Measurements from ENCODE around the gene KLHL22. TPM values are rescaled to one million over a fixed set of nuclear protein-coding genes. Genes with fewer than 3 reads are reported as not detected.

The KLHL22 gene
- total RNA-seq, 1 donor = 31.1 TPM

DNA sequence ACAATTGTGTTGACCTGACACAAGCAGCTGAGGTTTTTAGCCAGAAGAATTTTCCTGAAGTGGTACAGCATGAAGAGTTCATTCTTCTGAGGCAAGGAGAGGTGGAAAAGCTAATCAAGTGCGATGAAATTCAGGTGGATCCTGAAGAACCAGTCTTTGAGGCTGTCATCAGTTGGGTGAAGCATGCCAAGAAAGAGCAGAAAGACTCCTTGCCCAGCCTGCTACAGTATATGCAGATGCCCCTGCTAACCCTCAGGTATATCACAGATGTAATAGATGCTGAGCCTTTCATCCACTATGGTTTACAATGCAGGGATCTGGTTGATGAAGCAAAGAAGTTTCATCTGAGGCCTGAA, 45.1 kb downstream of the KLHL22 start:
- no peak for DNase-seq (ENCODE audit: low read depth)
- TF ChIP-seq CTCF (IDR thresholded peaks at IDR 0.05; ENCODE audit: insufficient read depth, low read depth, low read length) = no peak
- no peak overlapping the region for H3K4me3 ChIP-seq (ENCODE audit: low read depth, low read length)

- no peak for DNase-seq (ENCODE audit: low read depth)
- TF ChIP-seq CTCF (IDR thresholded peaks at IDR 0.05; ENCODE audit: insufficient read depth, low read depth, low read length) = no peak
- no peak overlapping the region for H3K4me3 ChIP-seq (ENCODE audit: low read depth, low read length)
Measured at GRCh38 chr22:20449819-20450550, 45.6 kb downstream of the KLHL22 start.

DNA sequence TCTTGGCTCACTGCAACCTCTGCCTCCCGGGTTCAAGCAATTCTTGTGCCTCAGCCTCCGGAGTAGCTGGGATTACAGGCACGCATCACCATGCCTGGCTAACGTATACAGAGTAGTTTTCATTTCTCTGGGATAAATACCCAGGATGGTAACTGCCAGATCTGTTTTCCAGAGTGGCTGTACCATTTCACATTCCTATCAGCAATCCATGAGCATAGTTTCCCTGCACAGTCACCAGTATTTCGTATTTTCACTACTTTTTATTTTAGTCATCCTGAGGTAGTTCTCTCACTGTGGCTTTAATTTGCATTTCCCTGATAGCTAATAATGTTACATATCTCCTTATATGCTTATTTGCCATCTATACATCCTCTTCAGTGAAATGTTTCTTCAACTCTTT, 47.0 kb downstream of the KLHL22 start:
- no peak overlapping the region for H3K4me3 ChIP-seq (ENCODE audit: low read depth, low read length)
- DNase-seq (ENCODE audit: low read depth) = no peak
- TF ChIP-seq CTCF (IDR thresholded peaks at IDR 0.05; ENCODE audit: insufficient read depth, low read depth, low read length) = no peak

DNA sequence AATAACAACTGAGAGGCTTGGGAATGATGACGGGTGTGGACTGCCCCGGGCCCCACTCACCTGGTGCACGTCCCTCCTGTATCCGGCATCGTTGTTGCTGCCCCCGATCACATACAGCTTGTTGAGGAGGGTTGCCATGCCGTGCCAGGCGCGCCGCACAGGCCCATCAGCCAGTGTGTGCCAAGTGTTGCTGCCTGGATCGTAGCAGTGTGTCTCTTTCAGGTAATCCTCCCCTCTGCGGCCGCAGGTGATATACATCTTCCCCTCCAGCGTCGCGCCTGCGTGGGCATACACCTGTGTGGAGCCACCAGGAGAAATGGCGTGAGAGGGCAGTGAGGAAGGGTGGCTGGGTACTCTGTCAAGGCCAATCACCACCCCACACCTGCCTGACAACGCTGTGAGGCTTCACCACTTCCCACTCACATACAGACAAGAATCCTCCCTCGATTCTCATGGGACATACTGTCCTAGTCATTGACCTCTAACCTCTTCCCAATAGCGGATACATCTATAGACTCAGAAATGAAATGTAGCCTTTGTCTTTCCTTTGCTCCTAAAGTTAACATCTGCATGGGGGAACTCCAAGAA, 49.1 kb downstream of the KLHL22 start:
- no peak overlapping the region for H3K4me3 ChIP-seq (ENCODE audit: low read depth, low read length)
- no peak for DNase-seq (ENCODE audit: low read depth)
- no peak for TF ChIP-seq CTCF (IDR thresholded peaks at IDR 0.05; ENCODE audit: insufficient read depth, low read depth, low read length)

DNA sequence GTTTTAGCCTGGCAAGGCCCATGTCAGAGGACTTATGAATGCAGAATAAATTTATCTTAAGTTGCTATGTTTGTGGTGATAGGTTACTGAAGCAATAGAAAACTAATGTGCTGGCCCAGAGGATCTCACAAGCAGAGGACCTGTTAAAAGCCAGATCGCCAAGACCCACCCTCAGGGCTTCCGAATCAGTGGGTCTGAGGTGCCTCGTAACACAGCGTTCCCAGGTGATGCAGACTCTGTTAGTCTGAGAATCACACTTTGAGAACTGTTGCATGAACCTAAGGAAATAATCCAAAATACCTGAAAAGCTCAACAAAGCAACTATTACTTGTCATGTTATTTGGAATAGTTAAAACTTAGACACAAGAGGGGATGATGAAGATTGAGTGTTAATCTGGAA, 51.3 kb downstream of the KLHL22 start:
- no peak overlapping the region for H3K4me3 ChIP-seq (ENCODE audit: low read depth, low read length)
- DNase-seq (ENCODE audit: low read depth) = no peak
- TF ChIP-seq CTCF (IDR thresholded peaks at IDR 0.05; ENCODE audit: insufficient read depth, low read depth, low read length) = no peak

DNA sequence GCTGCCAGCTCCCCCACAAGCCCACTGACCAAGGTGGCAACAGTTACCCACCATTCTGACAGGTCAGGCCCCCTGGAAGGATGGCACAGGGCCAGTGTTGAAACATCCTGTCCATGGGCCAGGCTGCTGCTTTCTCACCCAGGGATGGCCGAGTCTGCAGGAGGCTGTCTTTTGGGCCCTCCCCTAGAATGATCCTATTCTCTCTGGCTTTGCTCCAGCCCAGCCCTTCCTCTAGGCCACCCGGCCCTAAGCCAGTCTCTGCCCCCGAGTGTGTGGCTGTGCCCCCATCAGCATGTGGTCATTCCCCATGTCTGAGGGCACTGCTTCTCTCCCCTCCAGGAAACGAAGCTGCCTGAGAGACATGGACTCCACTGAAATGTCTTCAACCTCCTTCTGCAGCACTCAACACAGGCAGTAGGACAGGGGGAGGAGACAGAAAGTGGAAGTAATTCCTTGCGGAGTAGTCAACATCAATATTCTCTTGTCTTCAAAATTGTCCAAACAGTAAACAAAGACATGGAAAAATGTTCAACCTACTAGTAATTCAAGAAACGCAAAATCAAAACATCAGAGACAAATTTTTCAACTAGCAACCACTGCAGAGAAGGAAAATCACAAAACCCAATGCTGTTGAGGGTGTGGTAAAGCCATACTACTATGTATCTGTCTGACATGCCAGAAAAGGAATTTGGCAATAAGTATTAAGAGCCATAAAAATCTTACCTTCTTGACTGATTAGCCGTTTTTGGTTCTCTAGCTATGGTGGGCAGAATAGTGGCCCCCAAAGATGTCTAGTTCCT, 52.9 kb downstream of the KLHL22 start:
- DNase-seq (ENCODE audit: low read depth) = peak; percentile 17
- no peak for TF ChIP-seq CTCF (IDR thresholded peaks at IDR 0.05; ENCODE audit: insufficient read depth, low read depth, low read length)
- H3K4me3 ChIP-seq (ENCODE audit: low read depth, low read length) = no peak overlapping the region

All from fibroblast of villous mesenchyme (primary cell).